HG02642 (cell line): ENCODE measurements around the gene MARK2.
A peak's percentile ranks its signal among the peaks of the same experiment; 100 is the strongest.

ENCODE experiments used
- ATAC-seq: cut with Tn5 transposase; IDR thresholded peaks from one replicate; pipeline ENCODE4 v1.9.1; 2021; ENCODE audit warnings: mild to moderate bottlenecking; ENCODE audit not compliant: unreplicated experiment, poor library complexity

The MARK2 gene

GRCh38 chr11:63877658-63878241, 38.8 kb downstream of the MARK2 start:
- ATAC-seq = no peak

GRCh38 chr11:63879598-63880402, 40.9 kb downstream of the MARK2 start:
- ATAC-seq = no peak

- ATAC-seq = no peak
Measured at GRCh38 chr11:63880403-63880790, 41.5 kb downstream of the MARK2 start.

GRCh38 chr11:63882555-63883242, 43.8 kb downstream of the MARK2 start:
- ATAC-seq = no peak

DNA sequence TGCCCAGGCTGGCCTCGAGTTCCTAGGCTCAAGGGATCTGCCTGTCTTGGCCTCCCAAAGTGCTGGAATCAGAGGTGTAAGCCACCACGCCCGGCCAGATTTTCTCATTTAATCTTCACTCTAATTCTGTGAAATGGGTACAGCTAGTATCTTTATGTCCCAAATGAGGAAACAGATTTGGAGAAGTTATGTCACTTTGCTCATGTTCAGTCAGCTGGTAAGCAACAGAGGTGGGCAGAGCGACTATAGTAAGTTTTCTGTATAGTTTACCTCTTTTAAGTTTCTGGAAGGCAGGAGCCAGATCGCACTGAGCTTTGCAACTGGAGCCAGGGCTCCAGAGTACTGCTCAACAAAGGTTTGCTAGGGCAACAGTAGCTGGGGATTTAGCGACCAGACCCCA, 44.9 kb downstream of the MARK2 start:
- no peak for ATAC-seq

DNA sequence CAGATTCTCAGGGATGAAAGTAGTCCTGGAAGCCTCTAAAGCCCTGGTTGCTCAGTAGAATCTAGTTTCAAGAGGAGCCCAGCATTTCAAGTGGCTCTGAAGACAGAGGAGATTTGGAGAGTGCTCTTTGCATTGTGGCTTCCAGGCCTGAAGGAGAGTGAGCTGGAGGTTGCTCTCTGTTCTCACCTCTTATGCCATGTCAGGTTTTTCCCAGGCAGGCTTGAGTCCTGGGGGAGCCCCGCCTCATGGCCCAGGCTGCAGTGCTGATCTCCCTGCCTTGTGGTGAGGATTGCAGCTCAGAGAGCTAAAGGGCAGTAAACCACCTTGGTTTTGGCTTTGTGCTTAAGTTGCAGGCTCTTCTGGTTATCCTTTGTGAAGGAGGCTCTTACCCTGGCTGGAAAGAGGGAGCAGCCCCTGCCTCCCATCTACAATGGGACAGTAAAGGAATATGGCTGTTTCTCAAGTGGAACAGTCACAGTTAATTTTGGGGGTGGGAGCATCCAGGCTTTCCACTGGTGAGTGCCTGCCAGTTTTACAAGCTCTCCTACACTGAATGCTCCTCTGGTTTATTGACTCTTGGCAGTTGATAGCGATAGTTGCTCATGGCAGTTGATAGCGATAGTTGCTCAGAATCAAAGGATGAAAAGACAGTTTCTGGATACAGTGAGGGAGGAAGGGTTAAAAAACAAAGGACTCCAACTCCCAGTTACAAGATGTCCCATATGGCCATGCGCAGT, 45.5 kb downstream of the MARK2 start:
- no peak for ATAC-seq

- ATAC-seq = no peak
Measured at GRCh38 chr11:63887386-63887999, 48.6 kb downstream of the MARK2 start.

GRCh38 chr11:63888170-63889086, 49.5 kb downstream of the MARK2 start:
- peak; percentile 64 for ATAC-seq

GRCh38 chr11:63889344-63889743, 50.4 kb downstream of the MARK2 start:
- no peak for ATAC-seq

- ATAC-seq = no peak
Measured at GRCh38 chr11:63890368-63890767, 51.5 kb downstream of the MARK2 start.

DNA sequence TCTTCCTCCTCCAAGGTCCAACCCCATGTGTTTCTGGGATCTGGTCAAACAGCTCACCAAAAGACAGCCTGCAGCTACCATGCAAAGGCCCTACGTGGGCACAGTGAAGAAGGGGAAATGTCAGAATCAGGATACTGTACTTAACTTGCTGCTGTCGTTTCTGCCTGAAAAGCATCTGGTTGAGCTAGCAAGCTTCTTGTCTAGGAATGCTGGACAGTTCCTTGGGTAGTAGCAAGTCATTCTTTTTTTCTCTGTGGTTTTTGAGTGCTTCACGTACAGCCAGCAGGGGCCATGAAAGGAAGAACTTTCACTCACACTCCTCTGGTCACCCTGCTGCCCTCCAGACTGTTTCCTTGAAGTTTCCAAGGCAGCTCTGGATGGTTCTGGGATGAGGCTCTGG, 53.3 kb downstream of the MARK2 start:
- no peak for ATAC-seq

- no peak for ATAC-seq
Measured at GRCh38 chr11:63893355-63893754, 54.4 kb downstream of the MARK2 start.

DNA sequence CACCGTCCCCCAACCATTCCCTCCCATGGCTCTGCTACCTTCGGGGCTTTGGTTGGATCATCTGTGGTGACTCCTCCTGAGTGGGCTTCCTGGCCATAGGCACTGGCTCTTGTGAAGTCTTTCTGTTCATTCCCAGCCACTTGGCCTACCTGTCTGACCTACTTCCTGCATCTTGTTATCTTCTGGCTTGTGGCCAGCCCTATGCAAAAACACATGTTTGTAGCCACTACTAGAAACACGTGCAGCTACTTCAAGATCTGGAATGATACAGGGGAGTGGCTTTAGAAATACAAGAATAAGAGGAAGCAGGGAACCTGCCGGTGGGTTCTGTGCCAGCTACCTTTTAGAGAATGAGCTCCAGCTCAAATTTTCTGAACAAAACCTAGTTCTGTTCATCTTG, 57.2 kb downstream of the MARK2 start:
- ATAC-seq = no peak

GRCh38 chr11:63897459-63898146, 58.7 kb downstream of the MARK2 start:
- no peak for ATAC-seq

GRCh38 chr11:63901660-63902059, 62.8 kb downstream of the MARK2 start:
- no peak for ATAC-seq

GRCh38 chr11:63903884-63904283, 65.0 kb downstream of the MARK2 start:
- no peak for ATAC-seq

- ATAC-seq = no peak
Measured at GRCh38 chr11:63904743-63905142, 65.8 kb downstream of the MARK2 start.

GRCh38 chr11:63905179-63905578, 66.3 kb downstream of the MARK2 start:
- no peak for ATAC-seq

DNA sequence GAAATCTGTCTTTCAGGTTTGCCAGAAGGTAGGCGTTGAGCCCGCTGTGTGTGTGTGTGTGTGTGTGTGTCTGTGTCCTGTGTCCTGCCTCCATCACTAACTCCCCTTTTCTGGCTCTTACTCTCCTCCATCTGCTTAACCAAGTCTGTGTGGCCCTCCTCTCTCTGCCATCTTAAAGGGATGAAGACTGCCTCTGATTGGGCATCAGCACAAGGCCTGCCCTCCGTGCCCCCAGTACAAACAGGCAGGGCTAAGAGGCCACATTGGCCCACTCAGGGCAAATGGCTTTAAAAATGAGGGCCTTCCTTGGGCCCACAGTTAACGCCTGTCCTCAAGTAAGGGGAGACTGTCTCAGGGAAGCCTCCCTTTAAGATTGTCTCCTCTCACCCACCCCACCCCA, 67.2 kb downstream of the MARK2 start:
- ATAC-seq = no peak
